GM12874 (cell line): Measurements from ENCODE around the gene ACSL5.

Source experiments
- CTCF ChIP-seq: IDR thresholded peaks from 2 replicates; pipeline ENCODE4 v1.5.1; 2011; ENCODE audit warnings: low read depth, mild to moderate bottlenecking, control low read depth, low read length, moderate library complexity; ENCODE audit not compliant: insufficient read depth

ACSL5 gene

DNA sequence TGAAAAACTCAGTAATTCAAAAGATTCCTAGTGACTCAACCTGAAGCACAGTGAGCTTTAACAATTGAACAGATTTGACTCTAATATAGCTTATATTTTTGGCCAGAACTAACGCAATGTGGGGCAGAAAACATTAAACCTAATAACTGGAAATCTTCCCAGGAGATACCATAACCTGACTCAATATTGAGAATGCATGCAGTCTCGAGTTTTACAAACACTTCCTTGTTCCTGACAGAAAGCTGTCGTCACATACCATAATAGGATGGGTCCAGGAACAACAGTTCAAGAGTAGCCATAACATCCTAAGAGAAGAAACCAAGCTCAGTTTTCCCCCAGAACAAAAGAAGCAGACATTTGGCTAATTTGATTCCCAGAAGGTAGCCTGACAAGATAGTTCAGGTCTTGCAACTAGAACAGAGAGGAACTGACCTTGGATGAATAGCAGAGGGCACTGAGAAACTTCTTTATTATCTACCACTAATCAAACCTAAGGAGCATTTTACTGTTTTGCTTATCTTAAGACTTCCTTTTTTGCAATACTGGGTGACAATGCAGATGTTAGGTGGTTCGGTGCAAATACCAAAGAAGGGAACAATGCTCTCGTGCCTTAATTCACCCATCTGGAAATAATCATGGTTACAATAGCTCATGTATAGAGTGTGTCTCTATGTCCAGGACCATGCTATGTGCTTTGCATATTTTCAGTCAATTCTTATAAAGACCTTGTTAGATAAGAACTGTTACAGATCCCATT is 38.6 kb upstream of the ACSL5 start:
- no peak for TF ChIP-seq CTCF

GRCh38 chr10:112335868-112336265 is 38.0 kb upstream of the ACSL5 start:
- no peak for TF ChIP-seq CTCF

GRCh38 chr10:112336556-112337201 is 37.2 kb upstream of the ACSL5 start:
- no peak for TF ChIP-seq CTCF

DNA sequence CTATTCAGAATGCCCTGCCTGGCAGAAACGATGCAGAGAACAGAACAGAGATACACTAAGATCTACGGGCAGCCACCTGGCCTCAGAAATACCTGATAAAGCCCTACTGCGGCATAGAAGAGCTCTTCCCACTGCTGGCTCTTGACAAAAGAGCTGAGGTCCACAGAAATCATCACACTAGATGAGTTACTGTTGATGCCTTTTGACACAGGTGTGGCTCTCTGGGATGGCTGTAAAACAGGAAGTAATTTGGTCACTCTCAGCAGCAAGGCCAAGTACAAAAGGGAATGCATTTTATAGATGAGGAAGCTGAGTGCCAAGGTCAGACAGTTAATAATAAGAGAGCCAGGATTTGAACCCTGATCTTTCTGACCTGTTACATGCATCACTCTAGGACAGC is 35.0 kb upstream of the ACSL5 start:
- TF ChIP-seq CTCF = no peak

DNA sequence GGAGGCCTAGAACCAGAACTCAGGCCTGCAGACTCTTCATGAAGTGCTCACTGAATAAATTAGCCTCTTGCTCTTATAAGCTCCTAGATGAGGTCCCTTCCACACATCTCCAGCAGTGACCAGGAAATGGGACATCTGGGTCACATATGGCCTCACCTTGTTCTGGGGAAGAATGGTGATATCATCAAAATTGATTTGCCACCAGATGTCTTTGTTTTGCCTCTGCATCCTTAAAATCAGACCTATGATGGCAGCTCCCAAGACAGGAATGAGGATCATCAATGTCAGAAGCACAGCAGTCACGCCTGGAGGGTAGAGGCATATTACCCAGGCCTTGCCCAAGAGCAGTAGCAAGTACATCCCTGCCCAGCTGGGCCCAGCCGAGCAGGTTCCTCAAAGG is 33.3 kb upstream of the ACSL5 start:
- TF ChIP-seq CTCF = no peak

DNA sequence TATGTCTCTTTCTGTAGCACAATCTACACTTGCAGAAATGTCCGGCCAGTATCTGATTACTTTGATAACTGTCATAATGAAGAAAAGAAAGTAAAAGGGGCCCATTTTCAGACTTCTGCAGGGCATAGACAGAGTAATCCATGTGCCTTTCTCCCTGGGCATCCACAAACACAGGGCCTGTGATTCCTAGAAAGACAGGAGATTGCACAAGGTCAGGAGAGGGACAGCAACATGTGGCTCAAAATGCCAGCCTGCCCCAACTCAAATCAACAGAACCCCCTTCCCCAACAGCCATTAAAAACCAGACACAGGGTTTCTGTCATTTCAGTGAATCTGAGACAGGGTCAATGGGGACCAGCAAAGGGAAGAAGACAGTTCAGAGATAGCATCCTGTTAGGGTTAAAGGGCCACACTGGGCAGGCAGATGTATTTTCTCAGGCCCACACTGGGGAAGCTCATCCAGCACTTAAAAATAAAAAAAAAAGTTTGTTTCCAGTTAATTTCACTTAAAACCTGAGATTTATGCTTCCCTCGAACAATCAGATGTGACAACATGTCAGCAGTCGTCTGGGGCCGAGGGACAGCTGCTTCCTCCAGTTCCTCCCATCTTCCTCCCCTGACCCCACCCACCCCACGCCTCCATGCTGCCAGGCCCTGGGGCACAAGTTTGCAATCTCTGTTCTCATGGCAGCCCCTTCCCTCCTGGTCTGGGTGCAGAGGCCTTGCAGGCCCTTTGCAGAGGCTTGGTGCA is 30.7 kb upstream of the ACSL5 start:
- TF ChIP-seq CTCF = no peak

DNA sequence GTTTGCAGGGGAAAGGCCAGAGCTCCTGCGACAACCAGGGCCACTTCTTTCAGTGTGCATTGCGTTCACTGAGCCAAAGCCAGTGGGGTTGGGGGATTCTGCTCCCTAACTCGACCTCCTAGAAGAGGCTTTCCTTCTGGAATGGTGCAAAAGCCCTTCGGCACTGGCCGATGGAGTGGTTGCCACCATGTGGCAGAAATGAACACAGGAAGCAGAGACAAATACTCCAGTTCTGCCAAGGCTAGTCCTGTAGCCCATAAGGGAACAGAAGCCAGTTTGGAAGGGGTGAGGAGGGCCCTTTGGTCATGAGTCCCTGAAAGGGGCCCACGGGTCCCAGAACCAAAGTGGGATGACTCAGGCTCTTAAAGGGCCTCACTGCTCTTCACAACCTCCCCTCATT is 29.7 kb upstream of the ACSL5 start:
- no peak for TF ChIP-seq CTCF
